NCI-H2029 (cell line): ENCODE data around the gene SLIT2.

Experiments used
- DNase-seq: peaks from one replicate; lab custom pipeline; 2025; lab: John Stamatoyannopoulos, UW

SLIT2 gene

DNA sequence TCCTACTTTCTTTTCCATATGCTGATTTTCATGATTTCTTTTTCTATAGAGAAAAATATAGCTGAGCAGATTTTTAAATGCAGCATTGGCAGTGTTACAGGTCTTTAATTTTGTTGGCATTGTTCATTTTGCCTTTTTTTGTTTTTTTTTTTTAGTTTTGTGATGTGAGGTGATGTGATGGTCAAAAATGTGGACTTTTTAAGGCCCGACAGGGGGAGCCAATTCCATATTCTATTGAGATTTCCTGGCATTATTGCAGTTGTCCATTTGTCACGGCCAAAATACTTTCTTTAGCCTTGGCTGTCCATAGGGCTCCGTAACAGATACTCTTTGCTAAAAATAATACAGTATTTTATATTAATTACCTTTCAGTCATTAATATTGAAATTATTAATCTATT lies 47.8 kb downstream of the SLIT2 start:
- no peak for DNase-seq

- no peak for DNase-seq
These were observed 49.5 kb downstream of the SLIT2 start for GRCh38 chr4:20301161-20301560.
